ENCODE data around the gene VEPH1.

VEPH1 gene

DNA sequence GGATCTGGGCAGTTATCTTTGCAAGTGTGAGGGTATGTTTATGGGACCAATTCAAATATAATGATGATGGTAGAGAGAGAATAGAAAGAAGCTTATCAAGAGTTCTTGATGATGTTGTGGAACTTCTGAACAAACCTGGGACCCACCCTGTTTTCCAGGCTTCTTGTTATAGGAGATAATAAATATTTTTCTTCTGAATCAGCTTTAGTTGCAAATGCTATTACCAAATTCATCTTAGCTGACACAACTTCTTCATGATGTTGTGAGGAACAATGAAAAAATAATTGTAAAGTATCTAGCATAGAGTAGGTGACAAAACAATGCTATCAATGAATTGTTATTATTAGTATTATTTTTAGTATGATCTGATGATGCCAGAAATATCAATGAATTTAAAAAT, 110.1 kb downstream of the VEPH1 start:
- H3K79me2 ChIP-seq (ENCODE audit: low read length) = no peaks in the 10 kb centered on the region
- no peaks in the 10 kb centered on the region for H3K36me3 ChIP-seq (replicated peaks; ENCODE audit: low read depth, low read length)
- no peaks in the 10 kb centered on the region for H3K4me1 ChIP-seq (ENCODE audit: low read length)
- H3K27me3 ChIP-seq (ENCODE audit: low read depth, low read length) = peaks cover 3% of the 10 kb centered on the region; the same call in 1 of the 2 replicates
- H3K4me2 ChIP-seq (ENCODE audit: low read length) = no peak overlapping the region
- H3K9ac ChIP-seq (ENCODE audit: low read length) = no peak overlapping the region
- H3K27ac ChIP-seq (ENCODE audit: low read length) = no peak overlapping the region
- no peaks in the 10 kb centered on the region for H3K9me3 ChIP-seq (ENCODE audit: insufficient read depth, low read length)
- TF ChIP-seq, protein P1, sequence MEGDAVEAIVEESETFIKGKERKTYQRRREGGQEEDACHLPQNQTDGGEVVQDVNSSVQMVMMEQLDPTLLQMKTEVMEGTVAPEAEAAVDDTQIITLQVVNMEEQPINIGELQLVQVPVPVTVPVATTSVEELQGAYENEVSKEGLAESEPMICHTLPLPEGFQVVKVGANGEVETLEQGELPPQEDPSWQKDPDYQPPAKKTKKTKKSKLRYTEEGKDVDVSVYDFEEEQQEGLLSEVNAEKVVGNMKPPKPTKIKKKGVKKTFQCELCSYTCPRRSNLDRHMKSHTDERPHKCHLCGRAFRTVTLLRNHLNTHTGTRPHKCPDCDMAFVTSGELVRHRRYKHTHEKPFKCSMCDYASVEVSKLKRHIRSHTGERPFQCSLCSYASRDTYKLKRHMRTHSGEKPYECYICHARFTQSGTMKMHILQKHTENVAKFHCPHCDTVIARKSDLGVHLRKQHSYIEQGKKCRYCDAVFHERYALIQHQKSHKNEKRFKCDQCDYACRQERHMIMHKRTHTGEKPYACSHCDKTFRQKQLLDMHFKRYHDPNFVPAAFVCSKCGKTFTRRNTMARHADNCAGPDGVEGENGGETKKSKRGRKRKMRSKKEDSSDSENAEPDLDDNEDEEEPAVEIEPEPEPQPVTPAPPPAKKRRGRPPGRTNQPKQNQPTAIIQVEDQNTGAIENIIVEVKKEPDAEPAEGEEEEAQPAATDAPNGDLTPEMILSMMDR (IDR thresholded peaks at IDR 0.05; ENCODE audit: low read depth, low read length) = no peak
- TF ChIP-seq EZH2phosphoT487 (IDR thresholded peaks at IDR 0.05; ENCODE audit: low read depth) = no peak
- no peak overlapping the region for H3K4me3 ChIP-seq (ENCODE audit: low read length)
- no peaks in the 10 kb centered on the region for H4K20me1 ChIP-seq (ENCODE audit: insufficient read depth, low read length)
- H2AFZ ChIP-seq (ENCODE audit: low read depth, low read length) = no peak overlapping the region

DNA sequence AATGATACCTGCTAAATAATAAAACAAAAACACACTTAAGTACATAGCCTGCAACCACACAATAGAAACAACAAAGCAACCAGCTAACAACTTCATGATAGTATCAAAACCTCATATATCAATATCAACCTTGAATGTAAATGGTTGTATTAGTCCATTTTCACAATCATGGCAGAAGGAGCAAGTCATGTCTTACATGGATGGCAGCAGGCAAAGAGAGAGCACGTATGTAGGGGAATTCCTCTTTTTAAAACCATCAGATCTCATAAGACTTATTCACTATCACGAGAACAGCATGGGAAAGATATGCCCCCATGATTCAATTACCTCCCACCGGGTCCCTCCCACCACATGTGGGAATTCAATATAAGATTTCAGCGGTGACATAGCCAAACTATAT, 111.1 kb downstream of the VEPH1 start:
- TF ChIP-seq EZH2phosphoT487 (IDR thresholded peaks at IDR 0.05; ENCODE audit: low read depth) = no peak
- TF ChIP-seq, protein P1 (IDR thresholded peaks at IDR 0.05; ENCODE audit: low read depth, low read length) = no peak
- Histone ChIP-seq H3K36me3 (replicated peaks; ENCODE audit: low read depth, low read length) (no peaks in the 10 kb centered on the region), H3K4me1 (ENCODE audit: low read length) (no peaks in the 10 kb centered on the region), H2AFZ (ENCODE audit: low read depth, low read length) (no peak overlapping the region), H3K4me2 (ENCODE audit: low read length) (no peak overlapping the region), H3K79me2 (ENCODE audit: low read length) (no peaks in the 10 kb centered on the region), H3K9ac (ENCODE audit: low read length) (no peak overlapping the region), H4K20me1 (ENCODE audit: insufficient read depth, low read length) (no peaks in the 10 kb centered on the region), H3K27me3 (ENCODE audit: low read depth, low read length) (peaks cover 6% of the 10 kb centered on the region; the same call in 1 of the 2 replicates), H3K9me3 (ENCODE audit: insufficient read depth, low read length) (no peaks in the 10 kb centered on the region), H3K27ac (ENCODE audit: low read length) (no peak overlapping the region), H3K4me3 (ENCODE audit: low read length) (no peak overlapping the region)

DNA sequence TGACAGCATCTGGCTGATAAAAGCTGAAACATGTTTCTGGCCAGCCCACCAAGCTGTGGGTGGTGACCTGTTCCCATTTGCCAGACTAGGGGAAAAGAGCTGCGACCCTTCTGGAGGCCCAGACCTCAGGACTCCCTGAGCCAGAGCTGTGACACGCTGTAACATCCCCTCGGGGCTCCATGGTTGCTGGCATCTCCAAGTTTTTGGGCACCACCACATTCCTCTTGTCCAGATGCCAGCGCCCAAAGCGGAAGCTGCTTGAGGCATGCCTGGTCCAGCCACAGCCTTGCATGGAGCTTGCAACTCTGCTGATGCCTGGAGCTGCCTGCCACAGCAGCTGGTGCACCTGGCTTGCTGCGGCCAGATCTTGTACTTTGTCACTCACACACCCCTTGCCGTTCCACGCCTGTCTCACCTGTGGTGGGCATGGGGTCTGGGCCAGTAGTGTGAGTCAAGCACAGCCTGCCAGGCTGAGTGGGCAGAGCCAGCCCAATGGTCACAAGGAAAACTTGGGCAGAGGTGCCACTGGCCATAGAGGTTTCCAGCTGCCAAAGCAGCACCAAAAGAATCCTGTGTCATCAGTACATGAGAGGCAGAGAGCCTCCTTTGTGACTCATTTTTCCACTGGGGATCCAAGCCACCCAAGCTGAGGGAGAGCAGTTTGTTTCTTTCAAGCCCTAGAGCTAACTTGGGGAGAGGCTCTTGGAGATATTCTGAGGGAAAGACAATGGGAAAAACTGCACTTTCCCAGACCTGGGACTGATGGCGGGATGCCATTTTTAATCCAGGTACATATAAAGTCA, 112.3 kb downstream of the VEPH1 start:
- TF ChIP-seq, protein P1 (IDR thresholded peaks at IDR 0.05; ENCODE audit: low read depth, low read length) = no peak
- no peak for TF ChIP-seq EZH2phosphoT487 (IDR thresholded peaks at IDR 0.05; ENCODE audit: low read depth)
- no peak overlapping the region for H3K4me2 ChIP-seq (ENCODE audit: low read length)
- H3K9ac ChIP-seq (ENCODE audit: low read length) = no peak overlapping the region
- H4K20me1 ChIP-seq (ENCODE audit: insufficient read depth, low read length) = no peaks in the 10 kb centered on the region
- H3K9me3 ChIP-seq (ENCODE audit: insufficient read depth, low read length) = no peaks in the 10 kb centered on the region
- H3K79me2 ChIP-seq (ENCODE audit: low read length) = no peaks in the 10 kb centered on the region
- no peak overlapping the region for H3K27ac ChIP-seq (ENCODE audit: low read length)
- no peaks in the 10 kb centered on the region for H3K36me3 ChIP-seq (replicated peaks; ENCODE audit: low read depth, low read length)
- no peak overlapping the region for H2AFZ ChIP-seq (ENCODE audit: low read depth, low read length)
- H3K4me3 ChIP-seq (ENCODE audit: low read length) = no peak overlapping the region
- peaks cover 6% of the 10 kb centered on the region; the same call in 1 of the 2 replicates for H3K27me3 ChIP-seq (ENCODE audit: low read depth, low read length)
- no peaks in the 10 kb centered on the region for H3K4me1 ChIP-seq (ENCODE audit: low read length)

DNA sequence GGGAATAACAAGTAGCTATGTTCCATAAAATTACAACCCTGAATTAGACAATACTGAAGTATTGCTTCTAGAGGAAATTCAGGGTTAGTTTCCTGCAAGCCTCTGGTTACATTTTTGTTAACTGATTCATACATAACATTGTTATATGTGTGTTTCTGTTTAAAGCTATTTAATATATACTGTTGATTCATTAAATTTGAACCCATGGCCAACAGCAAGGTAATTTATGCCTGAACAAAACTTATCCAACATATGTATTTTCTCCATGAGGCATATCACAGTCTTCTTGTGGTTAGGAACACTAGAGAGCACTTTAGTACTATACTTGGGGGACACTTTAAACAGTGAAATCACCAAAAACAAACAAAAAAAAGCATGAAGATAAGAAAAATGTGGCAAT, 114.2 kb downstream of the VEPH1 start:
- Histone ChIP-seq H3K4me2 (ENCODE audit: low read length) (no peak overlapping the region), H3K4me1 (ENCODE audit: low read length) (no peaks in the 10 kb centered on the region)
- TF ChIP-seq, protein P1 (IDR thresholded peaks at IDR 0.05; ENCODE audit: low read depth, low read length) = no peak
- no peak for TF ChIP-seq EZH2phosphoT487 (IDR thresholded peaks at IDR 0.05; ENCODE audit: low read depth)

More for the DNA sequence above, 114.2 kb downstream of the VEPH1 start:
- no peak overlapping the region for H3K4me3 ChIP-seq (ENCODE audit: low read length)
- H3K27ac ChIP-seq (ENCODE audit: low read length) = no peak overlapping the region
- no peaks in the 10 kb centered on the region for H3K9me3 ChIP-seq (ENCODE audit: insufficient read depth, low read length)
- no peaks in the 10 kb centered on the region for H3K79me2 ChIP-seq (ENCODE audit: low read length)
- no peak overlapping the region for H2AFZ ChIP-seq (ENCODE audit: low read depth, low read length)
- no peaks in the 10 kb centered on the region for H4K20me1 ChIP-seq (ENCODE audit: insufficient read depth, low read length)
- no peaks in the 10 kb centered on the region for H3K36me3 ChIP-seq (replicated peaks; ENCODE audit: low read depth, low read length)
- H3K9ac ChIP-seq (ENCODE audit: low read length) = no peak overlapping the region
- H3K27me3 ChIP-seq (ENCODE audit: low read depth, low read length) = peaks cover 5% of the 10 kb centered on the region; the same call in 1 of the 2 replicates
